ENCODE results near the gene KPNA2. TPM values are rescaled to one million over a fixed set of nuclear protein-coding genes. Genes with fewer than 3 reads are reported as not detected.

KPNA2 gene
- 96.2 to 233 TPM (median 186 TPM) in 3 replicates for polyA plus RNA-seq
- polyA plus RNA-seq (2011; ENCODE audit: low read depth), result 35.8 TPM
- 113 and 171 TPM in 2 replicates for polyA plus RNA-seq (2011; cell fraction: cytosol; rRNA removed)
- polyA plus RNA-seq (2011; cell fraction: nucleus; rRNA removed), result 136 and 140 TPM in 2 replicates
- polyA plus RNA-seq (2012; ENCODE audit: low replicate concordance), result 56.6 and 182 TPM in 2 replicates
- 188 to 319 TPM (median 205 TPM) in 3 replicates for polyA minus RNA-seq
- 149 TPM for polyA minus RNA-seq (2011; cell fraction: cytosol; rRNA and poly(A)+ RNA removed)
- polyA minus RNA-seq (2011; cell fraction: nucleus; rRNA and poly(A)+ RNA removed), result 71.4 and 123 TPM in 2 replicates

DNA sequence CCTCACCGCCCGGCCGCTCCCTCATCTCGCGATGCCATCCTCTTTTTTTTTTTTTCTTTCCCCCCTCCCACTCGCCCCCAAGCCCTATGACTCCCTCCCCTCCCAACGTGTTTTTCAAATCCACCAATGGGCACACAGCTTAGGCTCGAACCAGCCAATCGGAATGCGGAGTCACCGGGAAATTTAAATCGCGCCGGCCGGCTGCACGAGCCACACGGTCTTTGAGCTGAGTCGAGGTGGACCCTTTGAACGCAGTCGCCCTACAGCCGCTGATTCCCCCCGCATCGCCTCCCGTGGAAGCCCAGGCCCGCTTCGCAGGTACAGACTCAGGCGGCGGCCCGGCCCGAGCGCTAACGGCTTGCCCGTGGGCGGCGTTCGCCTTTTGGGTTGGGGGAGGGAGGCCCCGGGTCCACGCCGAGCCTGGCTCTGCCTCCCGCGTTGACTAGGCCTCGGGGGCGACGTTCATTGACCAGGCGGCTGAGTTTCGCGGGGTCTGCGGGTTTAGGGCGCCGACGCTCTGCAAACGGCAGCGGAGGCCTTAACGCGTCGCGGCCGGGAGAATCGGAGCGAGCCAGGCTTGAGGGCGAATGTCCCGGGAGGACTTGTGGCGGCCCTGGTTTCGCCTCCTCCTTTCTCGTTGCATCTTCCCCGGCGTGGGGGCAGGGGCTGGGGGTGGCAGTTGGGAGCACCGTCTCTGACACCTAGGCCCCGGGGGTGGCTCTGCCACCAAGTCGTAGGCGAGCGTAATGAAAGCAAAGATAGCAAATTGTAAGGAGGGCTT is at the start of gene KPNA2:
TSS of gene KPNA2 (plus strand) at position 213 of the 781 bp plus-strand sequence. CDS start 1,398 bp downstream, outside the sequence.
- DNase-seq (ENCODE audit: low read depth, low spot score) (peak; percentile 87), FAIRE-seq (no peak)
- no peak for TF ChIP-seq EZH2 (IDR thresholded peaks at IDR 0.05; ENCODE audit: low read length)
- TF ChIP-seq, protein P1, sequence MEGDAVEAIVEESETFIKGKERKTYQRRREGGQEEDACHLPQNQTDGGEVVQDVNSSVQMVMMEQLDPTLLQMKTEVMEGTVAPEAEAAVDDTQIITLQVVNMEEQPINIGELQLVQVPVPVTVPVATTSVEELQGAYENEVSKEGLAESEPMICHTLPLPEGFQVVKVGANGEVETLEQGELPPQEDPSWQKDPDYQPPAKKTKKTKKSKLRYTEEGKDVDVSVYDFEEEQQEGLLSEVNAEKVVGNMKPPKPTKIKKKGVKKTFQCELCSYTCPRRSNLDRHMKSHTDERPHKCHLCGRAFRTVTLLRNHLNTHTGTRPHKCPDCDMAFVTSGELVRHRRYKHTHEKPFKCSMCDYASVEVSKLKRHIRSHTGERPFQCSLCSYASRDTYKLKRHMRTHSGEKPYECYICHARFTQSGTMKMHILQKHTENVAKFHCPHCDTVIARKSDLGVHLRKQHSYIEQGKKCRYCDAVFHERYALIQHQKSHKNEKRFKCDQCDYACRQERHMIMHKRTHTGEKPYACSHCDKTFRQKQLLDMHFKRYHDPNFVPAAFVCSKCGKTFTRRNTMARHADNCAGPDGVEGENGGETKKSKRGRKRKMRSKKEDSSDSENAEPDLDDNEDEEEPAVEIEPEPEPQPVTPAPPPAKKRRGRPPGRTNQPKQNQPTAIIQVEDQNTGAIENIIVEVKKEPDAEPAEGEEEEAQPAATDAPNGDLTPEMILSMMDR (optimal IDR thresholded peaks at IDR 0.05 in 1 of 3, IDR thresholded peaks at IDR 0.05 in 1 of 3, conservative IDR thresholded peaks at IDR 0.05 in 1 of 3; ENCODE audit: extremely low read depth in 1 of 3, insufficient read depth in 2 of 3, low read length in 3 of 3), result no peak
- H3K9ac ChIP-seq (ENCODE audit: control insufficient read depth, extremely low read depth, insufficient read depth, low read length), result peak within 1 kb of the TSS; percentile 95
- no peaks in the 10 kb centered on the region for H4K20me1 ChIP-seq (ENCODE audit: control insufficient read depth, extremely low read depth, insufficient read depth, low read length)
- no peaks in the 10 kb centered on the region for H3K27me3 ChIP-seq (ENCODE audit: control insufficient read depth, extremely low read depth, insufficient read depth, low read length)
- H3K4me1 ChIP-seq (ENCODE audit: control insufficient read depth, extremely low read depth, insufficient read depth, low read length), result peaks cover 16% of the 10 kb centered on the region
- peaks cover 41% of the 10 kb centered on the region for H3K79me2 ChIP-seq (ENCODE audit: control insufficient read depth, insufficient read depth, low read length)
- peak within 1 kb of the TSS; percentile 78 for H3K4me2 ChIP-seq (ENCODE audit: control insufficient read depth, extremely low read depth, insufficient read depth, low read depth, low read length)
- peak within 1 kb of the TSS; percentile 87 for H3K27ac ChIP-seq (ENCODE audit: control insufficient read depth, insufficient read depth, low read length)
- peaks cover 12 to 16% of the 10 kb centered on the region in 2 experiments for H3K36me3 ChIP-seq (ENCODE audit: control insufficient read depth in 2 of 2, extremely low read depth in 1 of 2, insufficient read depth in 2 of 2, low read length in 2 of 2)
- H3K4me3 ChIP-seq (ENCODE audit: control insufficient read depth in 2 of 3, extremely low read depth in 1 of 3, insufficient read depth in 2 of 3, low read depth in 1 of 3, low read length in 3 of 3), result peak within 1 kb of the TSS; percentile 78 to 100 (median 79)
- H3K9me3 ChIP-seq (ENCODE audit: control insufficient read depth, low read depth, low read length), result no peaks in the 10 kb centered on the region
- peak within 1 kb of the TSS; percentile 80 for H2AFZ ChIP-seq (ENCODE audit: control insufficient read depth, low read length)
- H3K9me1 ChIP-seq (ENCODE audit: control insufficient read depth, extremely low read depth, insufficient read depth, low read length), result no peaks in the 10 kb centered on the region
- dilution Hi-C loops (cut with MboI; ENCODE audit: extremely low pct_ligation_motif_present, low sequenced_read_pairs), result no loop called here

DNA sequence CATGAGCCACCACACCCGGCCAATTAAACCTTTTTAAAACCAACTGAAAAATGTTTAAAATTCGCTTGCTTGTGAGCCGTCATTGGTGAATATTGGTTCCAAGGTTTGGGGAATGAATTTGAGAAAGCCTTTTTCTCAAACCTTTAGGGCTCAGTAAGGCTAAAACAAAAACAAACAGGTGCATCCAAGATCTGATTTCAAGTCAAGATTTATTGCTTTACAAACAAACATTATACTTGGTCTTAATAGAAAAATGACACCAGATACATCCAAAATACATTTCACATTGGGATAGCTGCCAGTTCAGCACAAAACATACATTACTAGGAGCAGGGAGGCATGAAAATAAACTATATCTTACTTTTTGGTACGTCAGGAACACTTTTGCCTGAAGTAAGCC is 44.6 kb upstream of the KPNA2 start:
- no peaks in the 10 kb centered on the region for H3K27me3 ChIP-seq (ENCODE audit: control insufficient read depth, extremely low read depth, insufficient read depth, low read length)
- TF ChIP-seq, protein P1 (optimal IDR thresholded peaks at IDR 0.05 in 1 of 3, IDR thresholded peaks at IDR 0.05 in 1 of 3, conservative IDR thresholded peaks at IDR 0.05 in 1 of 3; ENCODE audit: extremely low read depth in 1 of 3, insufficient read depth in 2 of 3, low read length in 3 of 3), result no peak
- no peak for TF ChIP-seq EZH2 (IDR thresholded peaks at IDR 0.05; ENCODE audit: low read length)
- dilution Hi-C loops (cut with MboI; ENCODE audit: extremely low pct_ligation_motif_present, low sequenced_read_pairs), result no loop called here
- H4K20me1 ChIP-seq (ENCODE audit: control insufficient read depth, extremely low read depth, insufficient read depth, low read length), result no peaks in the 10 kb centered on the region
- H3K9me1 ChIP-seq (ENCODE audit: control insufficient read depth, extremely low read depth, insufficient read depth, low read length), result no peaks in the 10 kb centered on the region
- no peak overlapping the region for H3K4me3 ChIP-seq (ENCODE audit: control insufficient read depth in 2 of 3, extremely low read depth in 1 of 3, insufficient read depth in 2 of 3, low read depth in 1 of 3, low read length in 3 of 3)
- H3K9me3 ChIP-seq (ENCODE audit: control insufficient read depth, low read depth, low read length), result no peaks in the 10 kb centered on the region
- H2AFZ ChIP-seq (ENCODE audit: control insufficient read depth, low read length), result no peak overlapping the region
- peaks cover 18% of the 10 kb centered on the region for H3K4me1 ChIP-seq (ENCODE audit: control insufficient read depth, extremely low read depth, insufficient read depth, low read length)
- FAIRE-seq, result no peak
- H3K36me3 ChIP-seq (ENCODE audit: control insufficient read depth in 2 of 2, extremely low read depth in 1 of 2, insufficient read depth in 2 of 2, low read length in 2 of 2), result no peaks in the 10 kb centered on the region
- no peak overlapping the region for H3K9ac ChIP-seq (ENCODE audit: control insufficient read depth, extremely low read depth, insufficient read depth, low read length)
- H3K79me2 ChIP-seq (ENCODE audit: control insufficient read depth, insufficient read depth, low read length), result no peaks in the 10 kb centered on the region
- DNase-seq (ENCODE audit: low read depth, low spot score), result no peak
- no peak overlapping the region for H3K4me2 ChIP-seq (ENCODE audit: control insufficient read depth, extremely low read depth, insufficient read depth, low read depth, low read length)
- no peak overlapping the region for H3K27ac ChIP-seq (ENCODE audit: control insufficient read depth, insufficient read depth, low read length)

Measured in keratinocyte (primary cell).